ENCODE measurements around the gene FANCC. TPM values are rescaled to one million over a fixed set of nuclear protein-coding genes. Genes with fewer than 3 reads are reported as not detected.

Gene FANCC
- total and polyA plus RNA-seq, 2 experiments from 2014 or later: 5.0 to 5.3 TPM

DNA sequence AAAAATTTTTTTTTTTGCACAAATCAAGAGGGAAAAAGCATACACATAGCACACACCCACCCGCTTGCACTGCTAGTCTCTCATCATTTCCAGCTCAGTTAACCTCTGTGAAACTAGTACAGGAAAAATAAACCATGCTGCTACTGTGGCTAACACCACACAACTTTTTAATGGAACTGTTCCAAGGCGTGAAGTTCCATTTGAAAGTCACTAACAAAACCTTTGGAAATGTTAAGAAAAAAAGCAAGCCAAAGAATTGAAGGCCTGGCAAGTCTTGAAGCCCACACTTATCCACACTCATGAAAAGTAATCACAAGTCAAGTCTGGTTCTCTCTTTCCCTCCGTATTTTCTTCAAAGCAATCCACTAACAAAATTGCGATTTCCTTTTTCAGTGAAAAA is 116.3 kb downstream of the FANCC start:
- peaks cover 7% of the 10 kb centered on the region; the same call in 1 of the 2 replicates for H3F3A ChIP-seq (ENCODE audit: insufficient read depth)
- 95 to 98% methylated on average over 4 of the region's 4 CpGs for WGBS, 2 experiments (ENCODE audit: low coverage in 1 of 2, low lambda C conversion rate in 2 of 2, missing lambda C conversion rate in 2 of 2)
- peaks cover 11% of the 10 kb centered on the region; the same call in 1 of the 2 replicates for H3K4me1 ChIP-seq (ENCODE audit: insufficient read depth)
- in situ Hi-C loops (cut with MboI): no loop called here
- H3K9ac ChIP-seq: no peak overlapping the region
- no peak overlapping the region for H3K4me2 ChIP-seq (ENCODE audit: unreplicated experiment)
- H4K20me1 ChIP-seq (ENCODE audit: insufficient read depth): no peaks in the 10 kb centered on the region
- H3K4me3 ChIP-seq: no peak overlapping the region
- no peaks in the 10 kb centered on the region for H3K79me2 ChIP-seq (ENCODE audit: insufficient read depth)
- H3K36me3 ChIP-seq (ENCODE audit: low read depth): no peaks in the 10 kb centered on the region
- H3K9me2 ChIP-seq (ENCODE audit: insufficient read depth): no peaks in the 10 kb centered on the region
- no peaks in the 10 kb centered on the region for H3K9me3 ChIP-seq (ENCODE audit: low read depth)
- no peaks in the 10 kb centered on the region for H3K27me3 ChIP-seq (replicated peaks; ENCODE audit: insufficient read depth)
- DNase-seq: no peak
- H3K27ac ChIP-seq: no peak overlapping the region
- TF ChIP-seq EZH2 (IDR thresholded peaks at IDR 0.05; ENCODE audit: insufficient read depth, poor library complexity, severe bottlenecking) (no peak), EZH2phosphoT487 (IDR thresholded peaks at IDR 0.05; ENCODE audit: insufficient read depth, low read depth) (no peak)
- H2AFZ ChIP-seq: no peak overlapping the region

DNA sequence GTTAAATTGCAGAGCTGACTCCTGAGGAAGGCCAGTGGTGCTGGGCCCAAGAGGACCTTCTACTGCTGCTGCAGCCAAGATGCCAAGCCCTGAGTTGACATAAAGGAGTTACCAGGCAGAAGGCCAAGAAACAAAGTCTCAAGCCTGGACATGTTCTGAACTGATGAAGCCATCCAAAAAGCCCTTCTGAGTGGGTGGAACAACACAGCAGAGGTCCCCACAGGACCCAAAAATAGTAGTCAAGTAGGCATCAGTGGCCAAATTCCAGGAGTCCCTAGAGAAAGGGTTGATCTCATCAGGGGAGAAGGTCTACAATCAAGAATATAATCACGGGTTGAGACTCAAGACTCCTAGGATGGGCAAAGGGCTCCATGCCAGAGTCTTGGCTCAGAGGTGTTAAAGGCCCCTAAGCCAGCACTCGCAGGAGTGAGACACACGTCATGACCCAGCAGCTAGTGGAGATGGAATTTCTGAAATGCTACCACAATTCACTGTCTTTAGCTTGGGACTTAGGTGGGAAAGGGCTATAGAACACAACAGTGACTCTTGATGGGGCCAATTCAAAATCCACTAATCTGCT is 119.7 kb downstream of the FANCC start:
- TF ChIP-seq EZH2phosphoT487 (IDR thresholded peaks at IDR 0.05; ENCODE audit: insufficient read depth, low read depth): no peak
- no peak for TF ChIP-seq EZH2 (IDR thresholded peaks at IDR 0.05; ENCODE audit: insufficient read depth, poor library complexity, severe bottlenecking)
- Histone ChIP-seq H3K4me2 (ENCODE audit: unreplicated experiment) (no peak overlapping the region), H3K27me3 (replicated peaks; ENCODE audit: insufficient read depth) (no peaks in the 10 kb centered on the region), H3K9me2 (ENCODE audit: insufficient read depth) (no peaks in the 10 kb centered on the region), H2AFZ (no peak overlapping the region), H3K9me3 (ENCODE audit: low read depth) (no peaks in the 10 kb centered on the region), H3K36me3 (ENCODE audit: low read depth) (no peaks in the 10 kb centered on the region), H4K20me1 (ENCODE audit: insufficient read depth) (no peaks in the 10 kb centered on the region), H3F3A (ENCODE audit: insufficient read depth) (peaks cover 7% of the 10 kb centered on the region; the same call in 1 of the 2 replicates), H3K4me3 (no peak overlapping the region), H3K79me2 (ENCODE audit: insufficient read depth) (no peaks in the 10 kb centered on the region), H3K4me1 (ENCODE audit: insufficient read depth) (peaks cover 11% of the 10 kb centered on the region; the same call in 1 of the 2 replicates), H3K9ac (no peak overlapping the region), H3K27ac (no peak overlapping the region)
- whole genome bisulfite sequencing, 2 experiments (ENCODE audit: low coverage in 1 of 2, low lambda C conversion rate in 2 of 2, missing lambda C conversion rate in 2 of 2): 83 to 86% methylated on average over 3 of the region's 3 CpGs
- peak; percentile 31 for DNase-seq
- in situ Hi-C loops (cut with MboI): no loop called here

DNA sequence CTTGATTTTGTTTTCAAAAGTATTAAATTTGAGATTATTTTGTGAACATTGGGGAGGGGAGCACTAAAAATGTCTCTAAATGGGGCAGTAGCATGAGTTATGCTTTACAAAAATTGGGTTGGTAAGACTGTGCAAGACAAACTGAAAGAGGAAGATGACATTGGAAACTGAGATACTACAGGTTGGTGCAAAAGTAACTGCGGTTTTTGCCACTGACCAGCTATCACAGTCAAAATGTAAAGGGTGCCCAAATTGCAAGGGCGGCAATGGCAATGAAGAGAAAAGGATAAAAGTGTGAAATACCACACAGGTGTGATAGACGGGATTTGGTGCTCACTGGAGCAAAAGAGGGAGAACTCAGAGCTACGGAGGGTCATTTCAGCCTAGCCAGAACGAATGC is 124.0 kb downstream of the FANCC start:
- no peak for DNase-seq
- no peak for TF ChIP-seq EZH2 (IDR thresholded peaks at IDR 0.05; ENCODE audit: insufficient read depth, poor library complexity, severe bottlenecking)
- no peak for TF ChIP-seq EZH2phosphoT487 (IDR thresholded peaks at IDR 0.05; ENCODE audit: insufficient read depth, low read depth)
- Histone ChIP-seq H3K9ac (no peak overlapping the region), H3K9me2 (ENCODE audit: insufficient read depth) (no peaks in the 10 kb centered on the region), H4K20me1 (ENCODE audit: insufficient read depth) (no peaks in the 10 kb centered on the region), H3K4me2 (ENCODE audit: unreplicated experiment) (no peak overlapping the region), H3K27ac (no peak overlapping the region), H3K79me2 (ENCODE audit: insufficient read depth) (no peaks in the 10 kb centered on the region), H3K4me3 (no peak overlapping the region), H3F3A (ENCODE audit: insufficient read depth) (peaks cover 5% of the 10 kb centered on the region; the same call in 1 of the 2 replicates), H3K9me3 (ENCODE audit: low read depth) (no peaks in the 10 kb centered on the region), H2AFZ (no peak overlapping the region), H3K27me3 (replicated peaks; ENCODE audit: insufficient read depth) (no peaks in the 10 kb centered on the region), H3K4me1 (ENCODE audit: insufficient read depth) (peaks cover 11% of the 10 kb centered on the region; the same call in 1 of the 2 replicates), H3K36me3 (ENCODE audit: low read depth) (no peaks in the 10 kb centered on the region)
- WGBS, 2 experiments (ENCODE audit: low coverage in 1 of 2, low lambda C conversion rate in 2 of 2, missing lambda C conversion rate in 2 of 2): 95 to 96% methylated on average over 5 of the region's 5 CpGs
- in situ Hi-C loops (cut with MboI): no loop called here

DNA sequence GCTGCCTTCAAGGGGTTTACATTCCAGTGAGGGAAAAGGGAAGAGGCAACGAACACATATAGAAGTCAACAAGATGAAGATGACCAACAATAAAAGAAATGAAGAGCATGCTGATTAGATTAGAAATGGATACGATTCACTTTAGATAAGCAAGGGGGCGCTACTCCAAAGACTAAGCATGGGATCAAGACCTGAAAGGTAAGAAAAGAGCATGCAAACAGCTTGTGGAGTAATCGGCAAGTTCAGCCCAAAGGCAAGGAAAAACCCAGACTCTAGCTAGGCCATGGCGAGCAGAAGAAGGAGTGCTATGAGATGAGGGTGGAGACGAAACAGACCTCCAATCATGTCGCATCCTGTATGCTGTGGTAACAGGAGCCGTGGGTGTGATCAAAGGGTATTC is 124.4 kb downstream of the FANCC start:
- Histone ChIP-seq H3K4me3 (no peak overlapping the region), H3K4me1 (ENCODE audit: insufficient read depth) (peaks cover 7% of the 10 kb centered on the region; the same call in 1 of the 2 replicates), H3F3A (ENCODE audit: insufficient read depth) (0 out of 2 replicates have a peak, but pooled peaks cover 1% of the 10 kb centered on the region), H3K4me2 (ENCODE audit: unreplicated experiment) (no peak overlapping the region), H3K9ac (no peak overlapping the region), H3K79me2 (ENCODE audit: insufficient read depth) (no peaks in the 10 kb centered on the region), H3K27ac (no peak overlapping the region), H3K9me2 (ENCODE audit: insufficient read depth) (no peaks in the 10 kb centered on the region), H2AFZ (no peak overlapping the region), H3K27me3 (replicated peaks; ENCODE audit: insufficient read depth) (no peaks in the 10 kb centered on the region), H3K9me3 (ENCODE audit: low read depth) (no peaks in the 10 kb centered on the region), H3K36me3 (ENCODE audit: low read depth) (no peaks in the 10 kb centered on the region), H4K20me1 (ENCODE audit: insufficient read depth) (no peaks in the 10 kb centered on the region)
- TF ChIP-seq EZH2phosphoT487 (IDR thresholded peaks at IDR 0.05; ENCODE audit: insufficient read depth, low read depth) (no peak), EZH2 (IDR thresholded peaks at IDR 0.05; ENCODE audit: insufficient read depth, poor library complexity, severe bottlenecking) (no peak)
- 93% methylated on average over 8 of the region's 8 CpGs for WGBS, 2 experiments (ENCODE audit: low coverage in 1 of 2, low lambda C conversion rate in 2 of 2, missing lambda C conversion rate in 2 of 2)
- in situ Hi-C loops (cut with MboI): no loop called here
- DNase-seq: no peak
